ENCODE measurements around the gene ENPP1. TPM values are rescaled to one million over a fixed set of nuclear protein-coding genes. Genes with fewer than 3 reads are reported as not detected.

Gene ENPP1
- total RNA-seq, 1 experiment from 2014 or later = 2.8 TPM

DNA sequence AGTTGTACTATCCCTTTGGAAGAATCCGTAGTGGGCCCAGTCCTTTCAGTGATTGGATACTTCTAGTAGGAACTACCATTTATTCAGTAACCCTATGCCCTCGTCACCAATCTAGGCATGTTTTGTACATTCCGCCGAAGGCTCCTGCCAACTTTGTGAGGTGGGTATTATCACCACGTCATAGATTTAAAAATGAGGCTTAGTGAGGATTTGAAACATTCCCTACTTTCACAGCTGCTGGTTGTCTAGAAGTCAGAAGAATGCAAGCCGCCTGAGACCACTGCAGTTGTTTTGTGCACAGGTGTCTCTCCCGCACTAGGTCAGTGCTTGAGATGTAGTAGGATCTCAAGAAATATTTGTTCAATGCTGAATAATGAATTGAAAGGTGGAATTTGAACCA, 32.6 kb downstream of the ENPP1 start:
- Mint-ChIP-seq H3K36me3 (ENCODE audit: insufficient read depth, unreplicated experiment) (no peaks in the 10 kb centered on the region), H3K27ac (ENCODE audit: low read depth, unreplicated experiment) (no peak overlapping the region), H3K9me3 (ENCODE audit: unreplicated experiment) (peaks cover 8% of the 10 kb centered on the region), H3K4me1 (ENCODE audit: insufficient read depth, unreplicated experiment) (peaks cover 13% of the 10 kb centered on the region), H3K27me3 (ENCODE audit: insufficient read depth, unreplicated experiment) (no peaks in the 10 kb centered on the region), H3K4me3 (ENCODE audit: unreplicated experiment) (no peak overlapping the region)
- no peak for TF ChIP-seq CTCF (IDR thresholded peaks at IDR 0.05; ENCODE audit: unreplicated experiment)
- BruUV-seq (replicated peaks) = no TSS peak
- ChIA-PET CTCF (interaction anchor here (0.6 to 2.0 kb wide), 4 partner anchors 70 to 440 kb away, joined by 3 to 5 read pairs (median 4); no protein-coding TSS in a partner anchor), POLR2A (interaction anchor here (0.8 to 1.4 kb wide), 2 partner anchors 9 to 12 kb away, joined by 3 to 6 read pairs; no protein-coding TSS in a partner anchor)
- intact Hi-C loops (cut with micrococcal nuclease) = no loop called here
- DNase-seq (ENCODE audit: unreplicated experiment) = no peak

- intact Hi-C loops (cut with micrococcal nuclease) = no loop called here
- H3K27me3 Mint-ChIP-seq (ENCODE audit: insufficient read depth, unreplicated experiment) = no peaks in the 10 kb centered on the region
- ChIA-PET CTCF (interaction anchor here (0.6 to 2.0 kb wide), 4 partner anchors 27 to 761 kb away, joined by 4 to 5 read pairs (median 4); no protein-coding TSS in a partner anchor), POLR2A (interaction anchor here (0.8 kb wide), 1 partner anchor 10 kb away, joined by 3 read pairs; no protein-coding TSS in a partner anchor)
- no peak for TF ChIP-seq CTCF (IDR thresholded peaks at IDR 0.05; ENCODE audit: unreplicated experiment)
- no peak overlapping the region for H3K27ac Mint-ChIP-seq (ENCODE audit: low read depth, unreplicated experiment)
- no peak overlapping the region for H3K4me3 Mint-ChIP-seq (ENCODE audit: unreplicated experiment)
- no peak for DNase-seq (ENCODE audit: unreplicated experiment)
- peaks cover 13% of the 10 kb centered on the region for H3K4me1 Mint-ChIP-seq (ENCODE audit: insufficient read depth, unreplicated experiment)
- peaks cover 8% of the 10 kb centered on the region for H3K9me3 Mint-ChIP-seq (ENCODE audit: unreplicated experiment)
- no peaks in the 10 kb centered on the region for H3K36me3 Mint-ChIP-seq (ENCODE audit: insufficient read depth, unreplicated experiment)
- no TSS peak for BruUV-seq (replicated peaks)
These were observed 33.2 kb downstream of the ENPP1 start for GRCh38 chr6:131840936-131841583.

DNA sequence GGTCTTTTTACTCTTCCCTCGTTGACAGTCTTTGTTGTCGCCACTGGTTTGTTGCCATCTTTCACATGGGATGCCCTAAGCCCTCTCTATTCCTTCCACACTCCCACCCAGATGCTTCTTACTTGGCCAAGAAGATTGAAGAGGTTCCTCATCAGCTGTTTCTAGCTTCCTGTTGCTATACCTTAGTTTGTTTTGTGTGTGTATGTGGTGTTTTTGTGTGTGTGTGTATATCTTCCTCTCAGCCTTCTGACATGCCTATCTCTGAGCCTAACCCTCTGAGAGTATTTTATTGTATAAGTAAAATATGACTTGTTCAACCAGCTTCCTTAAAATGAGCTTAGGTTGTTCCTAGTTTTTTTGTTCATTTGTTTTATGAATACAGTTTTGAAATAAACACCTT, 35.9 kb downstream of the ENPP1 start:
- intact Hi-C loops (cut with micrococcal nuclease) = no loop called here
- H3K9me3 Mint-ChIP-seq (ENCODE audit: unreplicated experiment) = peaks cover 8% of the 10 kb centered on the region
- H3K36me3 Mint-ChIP-seq (ENCODE audit: insufficient read depth, unreplicated experiment) = no peaks in the 10 kb centered on the region
- no peaks in the 10 kb centered on the region for H3K27me3 Mint-ChIP-seq (ENCODE audit: insufficient read depth, unreplicated experiment)
- BruUV-seq (replicated peaks) = no TSS peak
- H3K4me1 Mint-ChIP-seq (ENCODE audit: insufficient read depth, unreplicated experiment) = peaks cover 13% of the 10 kb centered on the region
- POLR2A ChIA-PET = interaction anchor here (1.1 to 1.2 kb wide), 2 partner anchors 15 to 51 kb away, joined by 4 read pairs; no protein-coding TSS in a partner anchor
- CTCF ChIA-PET = interaction anchor here (0.6 to 1.6 kb wide), 4 partner anchors 11 to 149 kb away, joined by 3 to 5 read pairs (median 4); no protein-coding TSS in a partner anchor
- DNase-seq (ENCODE audit: unreplicated experiment) = no peak
- no peak for TF ChIP-seq CTCF (IDR thresholded peaks at IDR 0.05; ENCODE audit: unreplicated experiment)
- no peak overlapping the region for H3K27ac Mint-ChIP-seq (ENCODE audit: low read depth, unreplicated experiment)
- no peak overlapping the region for H3K4me3 Mint-ChIP-seq (ENCODE audit: unreplicated experiment)

- no peaks in the 10 kb centered on the region for H3K36me3 Mint-ChIP-seq (ENCODE audit: insufficient read depth, unreplicated experiment)
- no peak for TF ChIP-seq CTCF (IDR thresholded peaks at IDR 0.05; ENCODE audit: unreplicated experiment)
- H3K4me3 Mint-ChIP-seq (ENCODE audit: unreplicated experiment) = no peak overlapping the region
- DNase-seq (ENCODE audit: unreplicated experiment) = peak; percentile 63
- H3K9me3 Mint-ChIP-seq (ENCODE audit: unreplicated experiment) = peaks cover 8% of the 10 kb centered on the region
- H3K27me3 Mint-ChIP-seq (ENCODE audit: insufficient read depth, unreplicated experiment) = no peaks in the 10 kb centered on the region
- H3K27ac Mint-ChIP-seq (ENCODE audit: low read depth, unreplicated experiment) = peak overlapping the region; percentile 22
- H3K4me1 Mint-ChIP-seq (ENCODE audit: insufficient read depth, unreplicated experiment) = peaks cover 13% of the 10 kb centered on the region
- ChIA-PET CTCF (interaction anchor here (0.6 to 1.6 kb wide), 6 partner anchors 10 to 318 kb away, joined by 3 to 5 read pairs (median 4); no protein-coding TSS in a partner anchor), POLR2A (interaction anchor here (1.1 to 1.2 kb wide), 2 partner anchors 15 to 50 kb away, joined by 4 read pairs; no protein-coding TSS in a partner anchor)
- intact Hi-C loops (cut with micrococcal nuclease) = no loop called here
- no TSS peak for BruUV-seq (replicated peaks)
These were observed 36.5 kb downstream of the ENPP1 start for GRCh38 chr6:131844243-131844841.

All from MCF 10A (cell line).